Measurements from ENCODE around the gene NEGR1. TPM values are rescaled to one million over a fixed set of nuclear protein-coding genes. Genes with fewer than 3 reads are reported as not detected.

NEGR1 gene
- total and polyA plus RNA-seq, 2 donors (not counting 3 experiments of a cell fraction or from before 2014, with no cell fraction given), result 6.8 to 21.8 TPM

DNA sequence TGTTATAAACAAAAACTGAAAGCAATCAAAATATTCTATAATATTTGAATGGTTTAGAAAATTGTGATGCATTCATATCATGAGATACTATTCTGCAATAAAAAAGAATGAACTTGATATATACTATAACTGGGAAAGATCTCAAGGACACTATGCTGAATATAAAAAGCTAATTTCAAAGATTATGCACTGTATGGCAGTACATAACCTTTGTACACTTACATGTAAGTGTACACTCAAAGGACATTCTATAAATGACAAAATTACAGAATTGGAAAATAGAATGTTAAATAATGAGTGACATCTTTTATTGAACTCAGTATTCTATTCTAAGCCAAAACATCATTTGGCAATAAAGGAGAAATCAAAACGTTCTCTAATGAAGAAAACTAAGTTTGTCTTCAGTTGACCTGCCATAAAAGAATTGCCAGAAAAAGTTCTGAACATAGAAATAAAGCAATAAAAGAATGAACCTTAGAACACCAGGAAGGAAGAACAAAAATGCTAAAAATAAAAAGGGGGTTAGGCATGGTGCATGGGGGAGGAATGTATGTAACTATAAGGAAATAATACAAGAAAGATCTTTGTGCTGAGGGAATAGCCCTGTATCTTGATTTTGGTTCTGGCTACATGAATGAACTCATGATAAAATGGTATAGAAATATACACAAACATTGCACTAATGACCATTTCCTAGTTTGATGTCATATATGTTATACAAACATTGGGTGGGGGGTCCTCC is 519.7 kb downstream of the NEGR1 start:
- intact Hi-C loops (cut with micrococcal nuclease), result no loop called here
- peaks cover 2% of the 10 kb centered on the region for H3K4me1 ChIP-seq (ENCODE audit: control insufficient read depth, extremely low read depth, insufficient read depth, low read length)
- no peak overlapping the region for H2AFZ ChIP-seq (ENCODE audit: low read depth, low read length)
- CTCF ChIA-PET, result no interaction called here
- no peaks in the 10 kb centered on the region for H3K9me3 ChIP-seq (replicated peaks; ENCODE audit: control insufficient read depth, insufficient read depth, low read length)
- DNase-seq (ENCODE audit: low read depth, low spot score) (no peak), FAIRE-seq (no peak)
- H3K27ac ChIP-seq (ENCODE audit: insufficient read depth, low read depth, low read length), result no peak overlapping the region
- POLR2A ChIA-PET, result no interaction called here
- no peaks in the 10 kb centered on the region for H4K20me1 ChIP-seq (replicated peaks; ENCODE audit: control insufficient read depth, extremely low read depth, insufficient read depth, low read length)
- H3K4me2 ChIP-seq (ENCODE audit: insufficient read depth, low read length), result no peak overlapping the region
- no peak overlapping the region for H3K9ac ChIP-seq (replicated peaks; ENCODE audit: extremely low read depth, insufficient read depth, low read length)
- no peaks in the 10 kb centered on the region for H3K9me1 ChIP-seq (replicated peaks; ENCODE audit: control insufficient read depth, extremely low read depth, insufficient read depth, low read length)
- no TSS peak for BruUV-seq (replicated peaks)
- no peaks in the 10 kb centered on the region for H3K27me3 ChIP-seq (ENCODE audit: control insufficient read depth in 2 of 2, insufficient read depth in 2 of 2, low read length in 2 of 2)
- dilution Hi-C loops (cut with MboI; ENCODE audit: extremely low pct_ligation_motif_present, low sequenced_read_pairs), result no loop called here
- H3K4me3 ChIP-seq (replicated peaks in 1 of 3; ENCODE audit: insufficient read depth in 1 of 3, low read depth in 1 of 3, low read length in 3 of 3), result no peak overlapping the region
- H3K79me2 ChIP-seq (ENCODE audit: control insufficient read depth, insufficient read depth, low read length), result no peaks in the 10 kb centered on the region
- TF ChIP-seq EZH2 (IDR thresholded peaks at IDR 0.05; ENCODE audit: borderline replicate concordance, low read depth, low read length, severe bottlenecking) (no peak), MAX (IDR thresholded peaks at IDR 0.05; ENCODE audit: insufficient read depth, insufficient read length) (no peak)
- H3K36me3 ChIP-seq (ENCODE audit: control insufficient read depth in 2 of 2, extremely low read depth in 1 of 2, insufficient read depth in 2 of 2, low read length in 2 of 2), result no peaks in the 10 kb centered on the region

GRCh38 chr1:71755441-71755840 is 526.9 kb downstream of the NEGR1 start:
- no TSS peak for BruUV-seq (replicated peaks)
- DNase-seq (ENCODE audit: low read depth, low spot score), result no peak
- CTCF ChIA-PET, result no interaction called here
- POLR2A ChIA-PET, result no interaction called here
- FAIRE-seq, result no peak
- Histone ChIP-seq H3K36me3 (ENCODE audit: control insufficient read depth in 2 of 2, extremely low read depth in 1 of 2, insufficient read depth in 2 of 2, low read length in 2 of 2) (no peaks in the 10 kb centered on the region), H3K9me1 (replicated peaks; ENCODE audit: control insufficient read depth, extremely low read depth, insufficient read depth, low read length) (no peaks in the 10 kb centered on the region), H4K20me1 (replicated peaks; ENCODE audit: control insufficient read depth, extremely low read depth, insufficient read depth, low read length) (no peaks in the 10 kb centered on the region), H3K9me3 (replicated peaks; ENCODE audit: control insufficient read depth, insufficient read depth, low read length) (no peaks in the 10 kb centered on the region), H3K4me3 (replicated peaks in 1 of 3; ENCODE audit: insufficient read depth in 1 of 3, low read depth in 1 of 3, low read length in 3 of 3) (no peak overlapping the region), H3K4me1 (ENCODE audit: control insufficient read depth, extremely low read depth, insufficient read depth, low read length) (peaks cover 2% of the 10 kb centered on the region), H3K9ac (replicated peaks; ENCODE audit: extremely low read depth, insufficient read depth, low read length) (no peak overlapping the region), H3K27ac (ENCODE audit: insufficient read depth, low read depth, low read length) (no peak overlapping the region), H3K4me2 (ENCODE audit: insufficient read depth, low read length) (no peak overlapping the region), H3K79me2 (ENCODE audit: control insufficient read depth, insufficient read depth, low read length) (no peaks in the 10 kb centered on the region), H3K27me3 (ENCODE audit: control insufficient read depth in 2 of 2, insufficient read depth in 2 of 2, low read length in 2 of 2) (no peaks in the 10 kb centered on the region), H2AFZ (ENCODE audit: low read depth, low read length) (no peak overlapping the region)
- TF ChIP-seq GATA2 (IDR thresholded peaks at IDR 0.05; ENCODE audit: insufficient read depth, insufficient read length, low read depth, low read length) (no peak), JUN (IDR thresholded peaks at IDR 0.05; ENCODE audit: borderline replicate concordance, insufficient read depth, insufficient read length, low read depth) (no peak), CTCF (IDR thresholded peaks at IDR 0.05; ENCODE audit: extremely low read depth in 1 of 2, insufficient read depth in 1 of 2, low read depth in 1 of 2, low read length in 2 of 2) (no peak), MYC (IDR thresholded peaks at IDR 0.05; ENCODE audit: low read depth, low read length) (no peak)
- dilution Hi-C loops (cut with MboI; ENCODE audit: extremely low pct_ligation_motif_present, low sequenced_read_pairs), result no loop called here
- intact Hi-C loops (cut with micrococcal nuclease), result no loop called here
